Lung (tissue), 12 donors: ENCODE measurements around the gene DECR2. TPM values are rescaled to one million over a fixed set of nuclear protein-coding genes. Genes with fewer than 3 reads are reported as not detected.

Source experiments
- ATAC-seq: fragments of 200-7000 bp; cut with Tn5 transposase; one replicate; pipeline ENCODE4 v1.9.1; 2020; ENCODE audit warnings: moderate number of reproducible peaks; ENCODE audit not compliant: insufficient read depth, low FRiP score
- DNase-seq, 3 donors: peaks; one replicate each; pipeline ENCODE4 v3.0.0-alpha.2; 2013 to 2017
- H3K27ac ChIP-seq, 2 donors: one replicate each; pipeline ENCODE4 v1.5.1; 2013; ENCODE audit warnings: mild to moderate bottlenecking in 2 of 2, moderate library complexity in 2 of 2, control low read depth in 1 of 2, inconsistent platforms in 1 of 2, low read depth in 1 of 2, low read length in 1 of 2
- H3K27me3 ChIP-seq, 3 donors: one replicate each; pipeline ENCODE4 v1.5.1; 2013; ENCODE audit warnings: low read length in 2 of 3; ENCODE audit not compliant: control insufficient read depth in 3 of 3, insufficient read depth in 3 of 3
- H3K36me3 ChIP-seq, 4 donors: one replicate each; pipeline ENCODE4 v1.5.1; 2013; ENCODE audit warnings: low read length in 4 of 4, mild to moderate bottlenecking in 1 of 4, moderate library complexity in 1 of 4; ENCODE audit not compliant: control insufficient read depth in 4 of 4, insufficient read depth in 4 of 4
- H3K4me1 ChIP-seq, 5 donors: one replicate each; pipeline ENCODE4 v1.5.1; 2013; ENCODE audit warnings: low read length in 5 of 5, mild to moderate bottlenecking in 2 of 5, moderate library complexity in 1 of 5; ENCODE audit not compliant: control insufficient read depth in 5 of 5, insufficient read depth in 5 of 5
- H3K4me3 ChIP-seq: one replicate; pipeline ENCODE4 v1.5.1; 2013; ENCODE audit warnings: mild to moderate bottlenecking, control low read depth, moderate library complexity
- H3K9ac ChIP-seq, 2 donors: one replicate each; pipeline ENCODE4 v1.5.1; 2013; ENCODE audit warnings: low read length in 2 of 2, control low read depth in 1 of 2; ENCODE audit not compliant: insufficient read depth in 1 of 2
- H3K9me3 ChIP-seq, 4 donors: one replicate each; pipeline ENCODE4 v1.5.1; 2013; ENCODE audit warnings: low read length in 3 of 4, mild to moderate bottlenecking in 1 of 4, moderate library complexity in 1 of 4; ENCODE audit not compliant: control insufficient read depth in 4 of 4, insufficient read depth in 3 of 4
- WGBS, 2 donors: extraction: QIAGEN DNeasy Blood & Tissue Kit; methylation state at CpG; one replicate each; pipeline ENCODE4 v1.1.7; 2013; 5-methylcytosine and 5-hydroxymethylcytosine counted together
- polyA plus RNA-seq, 2 donors: library from polyadenylated mRNA; stranded (reverse); fragments of 200-250 nt; gene quantifications; one replicate each; pipeline ENCODE4 v1.2.1, GENCODE V29; 2013
- total RNA-seq, 2 donors: library from RNA; depleted of rRNA in 1 of 2; stranded (reverse); fragments of >200 nt in 1 of 2; gene quantifications; one replicate each; pipeline ENCODE4 v1.2.1, GENCODE V29; 2014 to 2021
- TF ChIP-seq, protein P1 (sequence below): IDR thresholded peaks from 2 replicates; pipeline ENCODE4 v1.5.1; 2012; ENCODE audit warnings: mild to moderate bottlenecking; ENCODE audit errors: control extremely low read depth, extremely low read depth
- donor health status: control.
- donor health status: control.
- donor health status: Bipolar disorder and iron deficiency.
- donor health status: healthy.
- donor health status: DM: yes; HTN: yes; CAD: no.

The DECR2 gene
- total and polyA plus RNA-seq, 4 donors: 5.2 to 18.3 (median 15.7) TPM

DNA sequence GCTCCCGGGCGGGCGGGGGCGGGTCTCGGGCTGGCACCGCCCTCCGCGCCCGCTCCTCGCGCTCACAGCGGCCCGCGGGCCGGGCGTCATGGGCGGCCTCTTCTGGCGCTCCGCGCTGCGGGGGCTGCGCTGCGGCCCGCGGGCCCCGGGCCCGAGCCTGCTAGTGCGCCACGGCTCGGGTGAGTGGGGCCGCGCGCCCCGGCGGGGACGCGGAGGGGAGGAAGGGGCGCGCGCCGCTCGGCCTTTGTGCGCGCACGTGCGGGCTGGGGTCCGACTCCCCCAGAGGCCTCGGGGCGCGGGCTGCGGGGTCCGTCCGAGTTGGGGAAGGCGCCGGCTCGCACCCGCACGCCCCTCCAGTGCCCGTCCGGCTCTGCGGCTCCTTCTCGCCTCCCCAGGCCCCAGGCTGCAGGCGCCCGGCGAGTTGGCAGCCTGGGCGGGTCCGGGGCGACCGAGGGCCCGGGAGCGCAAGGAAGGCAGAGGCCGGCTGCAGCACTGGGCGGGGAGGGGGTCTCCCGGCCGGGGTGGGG, 4.5 kb upstream of the DECR2 start, which contains the start of gene NME4:
Gene NME4 (plus strand): TSS at position 65 of the 527 bp plus-strand sequence. CDS start 24 bp downstream, at position 89.
- TF ChIP-seq, protein P1, sequence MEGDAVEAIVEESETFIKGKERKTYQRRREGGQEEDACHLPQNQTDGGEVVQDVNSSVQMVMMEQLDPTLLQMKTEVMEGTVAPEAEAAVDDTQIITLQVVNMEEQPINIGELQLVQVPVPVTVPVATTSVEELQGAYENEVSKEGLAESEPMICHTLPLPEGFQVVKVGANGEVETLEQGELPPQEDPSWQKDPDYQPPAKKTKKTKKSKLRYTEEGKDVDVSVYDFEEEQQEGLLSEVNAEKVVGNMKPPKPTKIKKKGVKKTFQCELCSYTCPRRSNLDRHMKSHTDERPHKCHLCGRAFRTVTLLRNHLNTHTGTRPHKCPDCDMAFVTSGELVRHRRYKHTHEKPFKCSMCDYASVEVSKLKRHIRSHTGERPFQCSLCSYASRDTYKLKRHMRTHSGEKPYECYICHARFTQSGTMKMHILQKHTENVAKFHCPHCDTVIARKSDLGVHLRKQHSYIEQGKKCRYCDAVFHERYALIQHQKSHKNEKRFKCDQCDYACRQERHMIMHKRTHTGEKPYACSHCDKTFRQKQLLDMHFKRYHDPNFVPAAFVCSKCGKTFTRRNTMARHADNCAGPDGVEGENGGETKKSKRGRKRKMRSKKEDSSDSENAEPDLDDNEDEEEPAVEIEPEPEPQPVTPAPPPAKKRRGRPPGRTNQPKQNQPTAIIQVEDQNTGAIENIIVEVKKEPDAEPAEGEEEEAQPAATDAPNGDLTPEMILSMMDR: no peak
- peak within 1 kb of the TSS in 1 of 2 donors; percentile 50 for H3K9ac ChIP-seq
- DNase-seq (peak; percentile 37 to 70 (median 44)), ATAC-seq (no peak)
- H3K27ac ChIP-seq: peak within 1 kb of the TSS; percentile 68 to 85
- peaks cover 0 to 8% (median 0%) of the 10 kb centered on the region in 4 donors for H3K36me3 ChIP-seq
- no peaks in the 10 kb centered on the region for H3K27me3 ChIP-seq
- no peaks in the 10 kb centered on the region for H3K9me3 ChIP-seq
- WGBS, 2 donors: 0 to 1% methylated on average over 34 to 75 of the region's 75 CpGs
- H3K4me1 ChIP-seq: peaks cover 0 to 17% (median 0%) of the 10 kb centered on the region in 5 donors
- peak within 1 kb of the TSS; percentile 65 for H3K4me3 ChIP-seq

DNA sequence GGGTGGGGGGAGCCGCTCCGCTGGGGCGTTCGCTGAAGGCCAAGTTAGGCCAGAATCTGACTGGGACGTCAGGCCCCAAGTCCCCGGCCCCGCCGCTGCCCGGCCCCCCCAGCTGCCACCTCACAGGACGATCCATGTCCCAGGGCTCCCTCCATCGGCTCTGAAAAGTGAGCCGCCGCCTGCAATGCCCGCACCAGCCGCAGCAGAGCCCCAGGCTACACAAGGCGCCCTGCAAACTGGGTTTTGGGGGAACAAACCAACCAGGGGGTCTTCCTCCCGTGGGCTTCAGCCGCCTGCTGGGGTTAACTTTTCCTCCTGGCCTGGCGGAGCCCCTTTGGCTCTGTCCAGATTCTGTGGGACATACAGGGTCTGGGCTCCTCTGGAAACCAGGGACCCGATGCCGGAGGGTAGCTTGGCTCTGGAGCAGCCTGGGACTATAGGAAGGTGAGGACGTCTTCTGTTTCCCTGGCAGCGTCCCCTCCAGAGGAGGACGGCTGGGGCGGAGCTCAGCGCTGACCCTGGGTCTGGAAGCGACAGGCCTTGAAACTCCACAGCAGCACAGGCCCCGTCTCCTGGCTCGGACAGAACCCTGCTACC, 3.9 kb upstream of the DECR2 start:
- H3K36me3 ChIP-seq: peaks cover 0 to 8% (median 0%) of the 10 kb centered on the region in 4 donors
- H3K4me3 ChIP-seq: no peak overlapping the region
- TF ChIP-seq, protein P1: no peak
- H3K9ac ChIP-seq: no peak overlapping the region
- peaks cover 0 to 17% (median 0%) of the 10 kb centered on the region in 5 donors for H3K4me1 ChIP-seq
- H3K27ac ChIP-seq: peak overlapping the region in 1 of 2 donors; percentile 40
- H3K9me3 ChIP-seq: no peaks in the 10 kb centered on the region
- WGBS, 2 donors: 31 to 54% methylated on average over 20 to 29 of the region's 29 CpGs
- DNase-seq (peak; percentile 86 to 91 (median 89)), ATAC-seq (no peak)
- H3K27me3 ChIP-seq: no peaks in the 10 kb centered on the region

DNA sequence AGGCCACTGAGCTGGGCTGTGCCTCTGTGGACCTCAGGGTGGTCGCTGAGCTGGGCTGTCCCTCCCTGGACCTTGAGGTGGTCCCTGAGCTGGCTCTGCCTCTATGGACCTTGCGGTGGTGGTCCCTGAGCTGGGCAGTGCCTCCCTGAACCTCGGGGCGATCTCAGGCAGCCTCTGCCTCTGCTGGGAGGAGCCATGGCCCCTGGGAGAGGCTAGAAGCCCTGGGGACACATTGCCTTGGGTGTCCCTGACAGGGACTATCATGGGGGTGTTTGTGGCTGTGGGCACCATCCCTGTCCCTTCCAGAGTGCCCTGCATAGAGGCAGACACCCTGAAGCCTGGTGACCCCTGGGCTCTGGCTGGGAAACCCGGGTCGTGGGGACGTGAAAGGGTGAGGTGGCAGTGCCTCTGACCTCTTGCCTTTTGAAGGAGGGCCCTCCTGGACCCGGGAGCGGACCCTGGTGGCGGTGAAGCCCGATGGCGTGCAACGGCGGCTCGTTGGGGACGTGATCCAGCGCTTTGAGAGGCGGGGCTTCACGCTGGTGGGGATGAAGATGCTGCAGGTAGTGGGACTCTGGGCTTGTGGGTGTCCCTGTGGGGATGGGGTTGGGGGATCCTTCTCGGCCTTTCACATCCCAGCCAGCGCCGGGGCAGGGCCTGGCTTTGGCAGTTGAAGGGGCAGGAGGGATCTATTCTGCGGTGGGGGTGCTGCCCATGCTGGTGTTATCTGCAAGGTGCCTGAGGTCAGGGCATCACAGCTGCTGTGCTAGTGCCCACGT, 2.9 kb upstream of the DECR2 start:
- Histone ChIP-seq H3K27ac (no peak overlapping the region), H3K4me1 (peaks cover 0 to 17% (median 0%) of the 10 kb centered on the region in 5 donors)
- WGBS, 2 donors: 82 to 84% methylated on average over 24 of the region's 24 CpGs

More for the DNA sequence above, 2.9 kb upstream of the DECR2 start:
- no peaks in the 10 kb centered on the region for H3K9me3 ChIP-seq
- no peak overlapping the region for H3K9ac ChIP-seq
- H3K4me3 ChIP-seq: no peak overlapping the region
- H3K27me3 ChIP-seq: no peaks in the 10 kb centered on the region
- no peak for ATAC-seq
- H3K36me3 ChIP-seq: peaks cover 0 to 8% (median 0%) of the 10 kb centered on the region in 4 donors
- no peak for DNase-seq
- TF ChIP-seq, protein P1: no peak
